Germinal center (tissue), 1 donor: Measurements from ENCODE around the gene AGBL5.

Source experiments
- DNase-seq: peaks from one replicate; pipeline ENCODE4 v3.0.0; 2012; ENCODE audit warnings: mixed read lengths, low spot score

AGBL5 gene

GRCh38 chr2:27050996-27051901, at the start of gene AGBL5:
Gene AGBL5 (plus strand): TSS chr2:27051668. CDS start chr2:27052959, 1,291 bp downstream.
- DNase-seq, result peak; percentile 100

- no peak for DNase-seq
These were observed 49.5 kb upstream of the AGBL5 start for GRCh38 chr2:27001950-27002349.

- no peak for DNase-seq
These were observed 48.5 kb upstream of the AGBL5 start for GRCh38 chr2:27003007-27003406.

GRCh38 chr2:27003857-27004256, 47.6 kb upstream of the AGBL5 start:
- no peak for DNase-seq

GRCh38 chr2:27006602-27007415, 44.7 kb upstream of the AGBL5 start:
- no peak for DNase-seq

- no peak for DNase-seq
These were observed 43.8 kb upstream of the AGBL5 start for GRCh38 chr2:27007416-27008374.

- no peak for DNase-seq
These were observed 42.8 kb upstream of the AGBL5 start for GRCh38 chr2:27008678-27009077.

GRCh38 chr2:27009083-27009482, 42.4 kb upstream of the AGBL5 start:
- no peak for DNase-seq

- DNase-seq, result no peak
These were observed 41.8 kb upstream of the AGBL5 start for GRCh38 chr2:27009716-27010115.

- DNase-seq, result no peak
These were observed 41.3 kb upstream of the AGBL5 start for GRCh38 chr2:27010139-27010538.

- no peak for DNase-seq
These were observed 37.7 kb upstream of the AGBL5 start for GRCh38 chr2:27013738-27014137.

- no peak for DNase-seq
These were observed 36.6 kb upstream of the AGBL5 start for GRCh38 chr2:27014771-27015433.

- DNase-seq, result peak; percentile 63
These were observed 34.6 kb upstream of the AGBL5 start for GRCh38 chr2:27016801-27017325.

- DNase-seq, result no peak
These were observed 33.3 kb upstream of the AGBL5 start for GRCh38 chr2:27018142-27018541.

- DNase-seq, result no peak
These were observed 32.0 kb upstream of the AGBL5 start for GRCh38 chr2:27019459-27019858.

- no peak for DNase-seq
These were observed 31.3 kb upstream of the AGBL5 start for GRCh38 chr2:27019931-27020855.

GRCh38 chr2:27021253-27022049, 30.0 kb upstream of the AGBL5 start:
- no peak for DNase-seq

- DNase-seq, result no peak
These were observed 27.7 kb upstream of the AGBL5 start for GRCh38 chr2:27023740-27024139.

GRCh38 chr2:27024188-27024587, 27.3 kb upstream of the AGBL5 start:
- no peak for DNase-seq
